Fibroblast of skin of left biceps (primary cell): ENCODE results near the gene BCL3.
"Not testable (repeated sequence)": the region's sequence is repeated elsewhere in the genome, so short reads cannot be mapped to it uniquely, and the experiment has no call there.

Experiments
- DNase-seq, 2 experiments: peaks; one replicate each; pipeline ENCODE4 v3.0.0-alpha.2; 2013; ENCODE audit warnings: low read depth in 2 of 2

The BCL3 gene

GRCh38 chr19:44721369-44721768 is 27.1 kb upstream of the BCL3 start:
- not testable (repeated sequence) for DNase-seq

GRCh38 chr19:44722131-44723121 is 26.1 kb upstream of the BCL3 start:
- no peak for DNase-seq

- DNase-seq: no peak
These were observed 25.1 kb upstream of the BCL3 start for GRCh38 chr19:44723299-44723951.

GRCh38 chr19:44723952-44724319 is 24.6 kb upstream of the BCL3 start:
- no peak for DNase-seq

GRCh38 chr19:44725251-44725650 is 23.3 kb upstream of the BCL3 start:
- DNase-seq: no peak

- DNase-seq: no peak
These were observed 22.8 kb upstream of the BCL3 start for GRCh38 chr19:44725684-44726083.

GRCh38 chr19:44726465-44726864 is 22.0 kb upstream of the BCL3 start:
- no peak for DNase-seq

- no peak for DNase-seq
These were observed 20.3 kb upstream of the BCL3 start for GRCh38 chr19:44728178-44728577.

- DNase-seq: no peak
These were observed 18.9 kb upstream of the BCL3 start for GRCh38 chr19:44729516-44730033.

GRCh38 chr19:44731081-44731480 is 17.4 kb upstream of the BCL3 start:
- DNase-seq: no peak

- no peak for DNase-seq
These were observed 16.9 kb upstream of the BCL3 start for GRCh38 chr19:44731622-44732021.

GRCh38 chr19:44732235-44733014 is 16.1 kb upstream of the BCL3 start:
- DNase-seq: no peak

- DNase-seq: no peak
These were observed 14.2 kb upstream of the BCL3 start for GRCh38 chr19:44734357-44734756.

- no peak for DNase-seq
These were observed 13.5 kb upstream of the BCL3 start for GRCh38 chr19:44735011-44735410.

GRCh38 chr19:44737238-44738071 is 11.1 kb upstream of the BCL3 start:
- no peak for DNase-seq

GRCh38 chr19:44738136-44738535 is 10.4 kb upstream of the BCL3 start:
- DNase-seq: no peak

GRCh38 chr19:44738603-44739558 is 9.6 kb upstream of the BCL3 start:
- no peak for DNase-seq

GRCh38 chr19:44740351-44740824 is 8.1 kb upstream of the BCL3 start:
- DNase-seq: no peak

GRCh38 chr19:44741258-44741731 is 7.2 kb upstream of the BCL3 start:
- DNase-seq: no peak
